GM12872 (cell line): ENCODE results near the gene SSC5D.

Source experiments
- TF ChIP-seq, protein P1 (sequence below): IDR thresholded peaks from 3 replicates; pipeline ENCODE4 v1.5.1; 2011; ENCODE audit warnings: low read depth, mild to moderate bottlenecking, low read length, moderate library complexity; ENCODE audit not compliant: insufficient read depth

Gene SSC5D

DNA sequence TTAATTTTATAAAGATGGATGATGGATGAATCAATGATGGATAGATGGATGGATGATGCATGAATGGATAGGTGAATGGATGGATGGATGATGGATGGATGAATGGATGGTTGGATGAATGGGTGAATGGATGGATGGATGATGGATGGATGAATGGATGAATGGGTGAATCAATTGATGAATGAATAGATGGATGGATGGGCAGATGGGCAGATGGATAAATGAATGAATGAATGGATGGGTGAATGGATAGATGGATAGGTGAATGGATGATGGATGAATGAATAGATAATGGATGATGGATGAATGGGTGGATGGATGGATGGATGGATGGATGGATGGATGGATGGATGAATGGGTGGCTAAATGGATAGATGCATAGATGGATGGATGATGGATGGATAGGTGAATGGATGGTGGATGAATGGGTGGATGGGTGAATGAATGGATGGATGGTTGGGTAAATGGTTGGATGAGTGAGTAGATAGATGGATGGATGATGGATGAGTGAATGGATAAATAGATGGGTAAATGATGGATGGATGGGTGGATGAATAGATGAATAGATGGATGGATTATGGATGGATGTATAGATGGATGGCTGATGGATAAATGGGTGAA, 79.6 kb downstream of the SSC5D start:
- TF ChIP-seq, protein P1, sequence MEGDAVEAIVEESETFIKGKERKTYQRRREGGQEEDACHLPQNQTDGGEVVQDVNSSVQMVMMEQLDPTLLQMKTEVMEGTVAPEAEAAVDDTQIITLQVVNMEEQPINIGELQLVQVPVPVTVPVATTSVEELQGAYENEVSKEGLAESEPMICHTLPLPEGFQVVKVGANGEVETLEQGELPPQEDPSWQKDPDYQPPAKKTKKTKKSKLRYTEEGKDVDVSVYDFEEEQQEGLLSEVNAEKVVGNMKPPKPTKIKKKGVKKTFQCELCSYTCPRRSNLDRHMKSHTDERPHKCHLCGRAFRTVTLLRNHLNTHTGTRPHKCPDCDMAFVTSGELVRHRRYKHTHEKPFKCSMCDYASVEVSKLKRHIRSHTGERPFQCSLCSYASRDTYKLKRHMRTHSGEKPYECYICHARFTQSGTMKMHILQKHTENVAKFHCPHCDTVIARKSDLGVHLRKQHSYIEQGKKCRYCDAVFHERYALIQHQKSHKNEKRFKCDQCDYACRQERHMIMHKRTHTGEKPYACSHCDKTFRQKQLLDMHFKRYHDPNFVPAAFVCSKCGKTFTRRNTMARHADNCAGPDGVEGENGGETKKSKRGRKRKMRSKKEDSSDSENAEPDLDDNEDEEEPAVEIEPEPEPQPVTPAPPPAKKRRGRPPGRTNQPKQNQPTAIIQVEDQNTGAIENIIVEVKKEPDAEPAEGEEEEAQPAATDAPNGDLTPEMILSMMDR: no peak
